ENCODE measurements around the gene CELSR1. TPM values are rescaled to one million over a fixed set of nuclear protein-coding genes. Genes with fewer than 3 reads are reported as not detected.
"Not testable (repeated sequence)": the region's sequence is repeated elsewhere in the genome, so short reads cannot be mapped to it uniquely, and the experiment has no call there.

CELSR1 gene
- polyA plus RNA-seq, 1 experiment: 1.0 TPM

GRCh38 chr22:46518542-46519325, 18.7 kb downstream of the CELSR1 start:
- no peak for TF ChIP-seq CTCF (IDR thresholded peaks at IDR 0.05; ENCODE audit: insufficient read depth, low read depth, low read length)
- POLR2A ChIA-PET: no interaction called here
- H3K36me3 ChIP-seq (ENCODE audit: control insufficient read depth, insufficient read depth, low read length): no peaks in the 10 kb centered on the region
- H3K4me3 ChIP-seq (ENCODE audit: low read depth, low read length): no peak overlapping the region
- no peak for DNase-seq (ENCODE audit: low read depth)
- no peaks in the 10 kb centered on the region for H3K27me3 ChIP-seq (ENCODE audit: control insufficient read depth, insufficient read depth, low read length)
- CTCF ChIA-PET: interaction anchor here (1.0 kb wide), 1 partner anchor 23 kb away, joined by 4 read pairs; no protein-coding TSS in a partner anchor

GRCh38 chr22:46518038-46518437, 19.4 kb downstream of the CELSR1 start:
- H3K36me3 ChIP-seq (ENCODE audit: control insufficient read depth, insufficient read depth, low read length): no peaks in the 10 kb centered on the region
- no peak for DNase-seq (ENCODE audit: low read depth)
- no peak for TF ChIP-seq CTCF (IDR thresholded peaks at IDR 0.05; ENCODE audit: insufficient read depth, low read depth, low read length)
- POLR2A ChIA-PET: no interaction called here
- CTCF ChIA-PET: no interaction called here
- H3K4me3 ChIP-seq (ENCODE audit: low read depth, low read length): no peak overlapping the region
- no peaks in the 10 kb centered on the region for H3K27me3 ChIP-seq (ENCODE audit: control insufficient read depth, insufficient read depth, low read length)

GRCh38 chr22:46517255-46517761, 20.1 kb downstream of the CELSR1 start:
- CTCF ChIA-PET: no interaction called here
- Histone ChIP-seq H3K27me3 (ENCODE audit: control insufficient read depth, insufficient read depth, low read length) (no peaks in the 10 kb centered on the region), H3K4me3 (ENCODE audit: low read depth, low read length) (no peak overlapping the region), H3K36me3 (ENCODE audit: control insufficient read depth, insufficient read depth, low read length) (no peaks in the 10 kb centered on the region)
- TF ChIP-seq CTCF (IDR thresholded peaks at IDR 0.05; ENCODE audit: insufficient read depth, low read depth, low read length): no peak
- POLR2A ChIA-PET: no interaction called here
- DNase-seq (ENCODE audit: low read depth): no peak

- DNase-seq (ENCODE audit: low read depth): no peak
- TF ChIP-seq CTCF (IDR thresholded peaks at IDR 0.05; ENCODE audit: insufficient read depth, low read depth, low read length): no peak
- H3K27me3 ChIP-seq (ENCODE audit: control insufficient read depth, insufficient read depth, low read length): no peaks in the 10 kb centered on the region
- H3K4me3 ChIP-seq (ENCODE audit: low read depth, low read length): no peak overlapping the region
- H3K36me3 ChIP-seq (ENCODE audit: control insufficient read depth, insufficient read depth, low read length): no peaks in the 10 kb centered on the region
- POLR2A ChIA-PET: no interaction called here
- CTCF ChIA-PET: no interaction called here
These were observed 20.8 kb downstream of the CELSR1 start for GRCh38 chr22:46516638-46517037.

- H3K36me3 ChIP-seq (ENCODE audit: control insufficient read depth, insufficient read depth, low read length); POLR2A ChIA-PET; CTCF ChIA-PET; H3K27me3 ChIP-seq (ENCODE audit: control insufficient read depth, insufficient read depth, low read length); H3K4me3 ChIP-seq (ENCODE audit: low read depth, low read length); DNase-seq (ENCODE audit: low read depth): not testable (repeated sequence)
These were observed 21.3 kb downstream of the CELSR1 start for GRCh38 chr22:46516112-46516487.
